ENCODE measurements around the gene ANKRD27.
A peak's percentile ranks its signal among the peaks of the same experiment; 100 is the strongest.
"Not testable (repeated sequence)": the region's sequence is repeated elsewhere in the genome, so short reads cannot be mapped to it uniquely, and the experiment has no call there.

The ANKRD27 gene

DNA sequence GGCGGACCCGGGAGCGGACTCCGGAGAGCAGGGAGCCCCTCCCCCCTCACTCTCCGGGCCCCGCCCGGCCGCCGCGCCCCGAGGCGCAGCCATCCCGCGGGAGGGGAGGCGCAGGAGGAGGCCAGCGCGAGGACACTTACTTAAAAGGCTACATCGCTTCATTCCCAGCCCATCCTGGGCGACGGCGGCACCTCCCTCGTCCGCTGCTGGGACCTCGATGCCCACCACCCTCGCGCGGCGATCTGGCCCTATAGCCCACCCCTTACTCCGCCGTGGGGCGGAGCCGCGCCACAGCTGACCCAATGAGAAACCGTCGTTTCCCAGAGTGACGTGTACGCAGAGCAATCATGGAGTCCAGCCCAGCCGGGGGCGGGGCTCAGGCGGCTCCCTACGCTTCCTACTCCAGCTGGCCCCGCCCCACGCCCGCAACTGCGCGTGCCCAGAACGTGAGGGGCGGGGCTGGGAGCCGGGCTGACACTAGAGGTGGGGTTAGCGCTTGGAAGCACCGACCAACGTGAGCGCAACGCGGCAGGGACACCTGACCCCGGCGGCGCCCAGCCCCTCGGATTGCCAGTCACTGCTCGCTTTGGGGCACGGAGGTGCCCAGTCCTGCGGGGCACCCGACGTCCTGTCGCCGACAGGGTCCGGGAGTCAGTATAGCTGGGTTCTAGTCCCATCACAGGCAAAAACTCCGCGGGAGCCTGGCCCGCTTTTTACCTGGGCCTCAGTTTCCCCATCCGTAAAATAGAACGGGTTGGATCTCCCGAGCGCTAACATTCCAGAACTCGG is at the start of gene ANKRD27:
Gene ANKRD27, minus strand, starts transcription at position 250 of the 789 bp plus-strand sequence. CDS start 16,165 bp downstream, outside the sequence.
- peak; percentile 96 for DNase-seq (ENCODE audit: low spot score)

- no peak for DNase-seq (ENCODE audit: low spot score)
Measured at GRCh38 chr19:32720936-32721250, 45.9 kb upstream of the ANKRD27 start.

GRCh38 chr19:32720216-32720935 is 45.4 kb upstream of the ANKRD27 start:
- DNase-seq (ENCODE audit: low spot score): no peak

DNA sequence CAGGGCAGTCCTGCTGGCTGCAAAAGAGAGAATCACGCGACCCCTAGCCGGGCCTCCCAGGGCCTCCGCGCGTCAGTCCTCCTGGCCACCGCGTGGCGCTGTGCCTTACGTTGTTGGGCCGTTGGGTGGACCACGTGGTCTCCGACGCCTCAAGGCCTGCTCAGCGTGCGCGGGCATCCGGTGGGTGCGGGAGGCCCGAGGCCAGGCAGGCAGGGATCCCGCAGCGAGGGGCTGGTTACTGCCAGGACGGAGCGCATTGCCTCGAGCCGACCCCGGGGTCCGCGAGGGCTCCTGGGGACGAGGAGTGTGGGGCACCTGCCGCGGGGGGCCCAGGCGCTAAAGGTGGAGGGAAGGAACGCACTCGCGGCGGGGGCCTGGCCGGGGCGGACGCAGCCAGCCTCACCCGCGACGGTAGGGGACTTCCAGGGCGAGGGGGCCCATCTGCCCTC is 44.7 kb upstream of the ANKRD27 start, which contains the start of gene TDRD12:
Gene TDRD12, plus strand, starts transcription at position 157 of the 449 bp plus-strand sequence. CDS start 306 bp downstream, outside the sequence.
- peak; percentile 47 for DNase-seq (ENCODE audit: low spot score)

- no peak for DNase-seq (ENCODE audit: low spot score)
Measured at GRCh38 chr19:32718286-32718685, 43.3 kb upstream of the ANKRD27 start.

- no peak for DNase-seq (ENCODE audit: low spot score)
Measured at GRCh38 chr19:32717496-32717895, 42.5 kb upstream of the ANKRD27 start.

DNA sequence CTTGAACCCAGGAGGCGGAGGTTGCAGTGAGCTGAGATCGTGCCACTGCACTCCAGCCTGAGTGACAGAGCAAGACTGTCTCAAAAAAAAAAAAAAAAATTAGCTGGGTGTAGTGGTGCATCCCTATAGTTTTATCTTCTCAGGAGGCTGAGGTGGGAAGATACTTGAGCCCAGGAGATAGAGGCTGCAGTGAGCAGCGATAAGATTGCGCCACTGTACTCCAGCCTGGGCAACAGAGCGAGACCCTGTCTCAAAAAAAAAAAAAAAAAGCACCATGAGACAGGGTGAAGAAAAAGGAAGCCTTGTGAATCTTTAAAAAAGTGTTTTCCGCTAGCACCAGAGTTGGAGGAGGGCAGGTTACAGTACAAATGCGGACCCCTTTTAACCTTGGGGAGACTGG is 41.2 kb upstream of the ANKRD27 start:
- not testable (repeated sequence) for DNase-seq (ENCODE audit: low spot score)

DNA sequence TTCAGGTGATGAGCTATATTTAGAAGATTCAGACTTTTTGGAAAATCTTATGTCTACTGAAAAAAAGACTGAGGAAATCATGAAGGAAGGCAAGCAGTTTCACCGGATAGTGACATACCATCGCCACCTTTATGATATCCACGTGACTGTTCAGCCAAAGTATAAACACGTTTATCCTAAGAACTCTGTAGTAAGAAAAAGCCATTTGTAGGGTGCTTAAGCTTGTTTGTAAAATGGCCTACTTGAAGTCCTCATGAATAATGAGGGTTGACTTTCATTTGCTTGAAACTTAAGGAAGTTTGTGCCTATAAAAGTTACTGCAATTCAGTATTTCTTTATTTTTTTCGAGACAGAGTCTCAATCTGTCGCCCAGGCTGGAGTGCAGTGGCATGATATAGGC is 36.8 kb upstream of the ANKRD27 start:
- DNase-seq (ENCODE audit: low spot score): no peak

- no peak for DNase-seq (ENCODE audit: low spot score)
Measured at GRCh38 chr19:32709032-32709431, 34.1 kb upstream of the ANKRD27 start.

DNA sequence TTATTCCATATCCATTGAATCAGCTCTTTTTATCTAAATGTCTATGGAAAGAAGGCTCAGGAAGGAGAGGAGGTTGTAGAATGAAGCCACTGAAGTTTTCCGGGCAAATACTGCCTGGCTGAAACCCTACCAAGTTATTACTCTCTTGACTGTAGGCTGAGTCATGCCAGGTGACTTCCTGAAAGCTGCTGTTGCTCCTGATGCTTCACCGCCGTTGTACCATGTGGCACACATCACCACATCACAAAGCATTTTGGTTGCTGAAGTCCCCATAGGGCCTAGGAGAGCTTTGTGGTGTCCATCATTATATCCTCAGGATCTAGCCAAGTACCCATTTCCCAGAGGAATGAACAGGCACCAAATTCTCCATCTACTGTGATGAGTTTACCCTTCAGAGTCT is 33.5 kb upstream of the ANKRD27 start:
- DNase-seq (ENCODE audit: low spot score): no peak

- not testable (repeated sequence) for DNase-seq (ENCODE audit: low spot score)
Measured at GRCh38 chr19:32704006-32704405, 29.0 kb upstream of the ANKRD27 start.

- no peak for DNase-seq (ENCODE audit: low spot score)
Measured at GRCh38 chr19:32702010-32702409, 27.0 kb upstream of the ANKRD27 start.

- DNase-seq (ENCODE audit: low spot score): not testable (repeated sequence)
Measured at GRCh38 chr19:32700129-32700528, 25.1 kb upstream of the ANKRD27 start.

DNA sequence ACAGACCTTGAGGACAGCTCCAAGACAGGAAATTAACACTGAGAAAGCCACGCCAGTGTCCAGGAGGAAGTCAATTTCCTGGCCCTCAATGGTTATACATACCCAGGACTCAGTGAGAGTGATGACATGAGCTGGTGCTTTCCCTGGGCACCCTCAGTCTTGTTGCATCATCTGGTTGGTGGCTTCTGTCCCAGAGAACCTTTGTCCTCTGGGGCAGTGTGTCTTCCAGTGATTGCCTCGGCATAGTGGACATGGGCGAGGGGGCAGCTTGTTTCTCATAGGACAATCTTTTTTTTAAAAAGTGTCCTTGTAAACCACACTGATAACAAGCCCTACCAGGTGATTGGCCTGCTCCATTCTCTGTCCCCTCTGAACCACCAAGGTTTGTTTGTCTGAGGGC is 21.8 kb upstream of the ANKRD27 start:
- DNase-seq (ENCODE audit: low spot score): not testable (repeated sequence)

- not testable (repeated sequence) for DNase-seq (ENCODE audit: low spot score)
Measured at GRCh38 chr19:32695506-32695905, 20.5 kb upstream of the ANKRD27 start.

DNA sequence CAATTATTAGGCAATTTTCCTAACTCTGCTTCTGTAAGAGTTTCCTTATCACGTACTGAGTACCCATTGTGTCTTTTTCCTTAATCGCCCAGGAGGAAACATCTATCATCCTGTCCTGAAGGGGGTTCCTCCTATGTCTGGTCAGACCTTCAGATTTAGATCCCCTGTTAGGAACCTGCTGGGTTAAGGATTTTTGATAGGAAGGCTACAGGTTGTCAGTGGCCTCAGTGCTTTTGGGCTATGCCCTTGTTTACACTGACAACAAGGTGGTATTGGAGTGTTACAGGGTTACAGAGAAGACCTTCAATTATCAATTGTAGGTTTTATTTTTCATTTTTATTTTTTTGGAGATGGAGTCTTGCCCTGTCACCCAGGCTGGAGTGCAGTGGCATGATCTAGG is 19.9 kb upstream of the ANKRD27 start:
- DNase-seq (ENCODE audit: low spot score): not testable (repeated sequence)

- DNase-seq (ENCODE audit: low spot score): not testable (repeated sequence)
Measured at GRCh38 chr19:32694316-32694715, 19.3 kb upstream of the ANKRD27 start.

- DNase-seq (ENCODE audit: low spot score): not testable (repeated sequence)
Measured at GRCh38 chr19:32693151-32694108, 18.4 kb upstream of the ANKRD27 start.

- DNase-seq (ENCODE audit: low spot score): no peak
Measured at GRCh38 chr19:32692727-32693061, 17.7 kb upstream of the ANKRD27 start.

GRCh38 chr19:32691952-32692726 is 17.2 kb upstream of the ANKRD27 start:
- DNase-seq (ENCODE audit: low spot score): peak; percentile 69

DNA sequence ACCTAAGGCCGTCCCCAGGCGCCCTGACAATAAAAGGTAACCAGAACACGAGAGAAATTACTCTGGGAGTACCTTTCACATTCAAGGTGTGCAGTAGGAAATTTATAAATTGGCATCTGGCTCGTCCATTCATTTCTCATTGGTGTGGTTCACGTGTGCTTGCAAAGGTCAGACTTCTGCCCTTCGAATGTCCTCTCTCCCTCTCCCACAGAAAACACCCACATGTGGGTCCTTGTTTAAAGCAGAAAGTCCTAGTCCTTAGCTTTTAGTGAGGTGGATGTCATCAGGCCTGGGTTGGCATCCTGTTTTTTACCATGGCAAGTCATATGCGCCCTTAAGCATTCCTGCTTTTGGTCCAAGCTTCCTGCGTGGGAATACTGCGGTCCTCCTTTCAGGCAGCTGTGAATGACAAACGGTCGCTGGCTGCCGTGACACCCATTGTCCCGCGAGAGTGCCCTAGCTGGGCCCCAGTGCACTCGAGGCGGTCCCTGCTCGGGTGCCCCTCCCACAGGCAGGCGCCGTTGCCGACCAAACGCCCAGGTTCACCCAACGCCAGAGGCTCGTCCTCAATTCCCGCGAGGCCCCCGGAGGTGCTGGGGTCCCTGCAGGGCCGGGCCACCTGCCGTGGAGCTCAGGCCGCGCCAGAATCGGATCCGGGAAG is 16.4 kb upstream of the ANKRD27 start, which contains the start of gene NUDT19:
Gene NUDT19, plus strand, starts transcription at position 531 of the 661 bp plus-strand sequence. CDS start 140 bp downstream, outside the sequence.
- DNase-seq (ENCODE audit: low spot score): peak; percentile 92

Measured in D341Med (cell line).